ENCODE results near the gene SLC52A1.
"Not testable (repeated sequence)": the region's sequence is repeated elsewhere in the genome, so short reads cannot be mapped to it uniquely, and the experiment has no call there.

Gene SLC52A1

GRCh38 chr17:5031365-5032082 lies 3.7 kb downstream of the SLC52A1 start:
- peak; percentile 38 for DNase-seq (ENCODE audit: low read depth)

GRCh38 chr17:5030168-5030567 lies 5.1 kb downstream of the SLC52A1 start:
- DNase-seq (ENCODE audit: low read depth), result not testable (repeated sequence)

- no peak for DNase-seq (ENCODE audit: low read depth)
These were observed 7.3 kb downstream of the SLC52A1 start for GRCh38 chr17:5027916-5028315.

GRCh38 chr17:5027299-5027698 lies 7.9 kb downstream of the SLC52A1 start:
- DNase-seq (ENCODE audit: low read depth), result no peak

- DNase-seq (ENCODE audit: low read depth), result no peak
These were observed 10.6 kb downstream of the SLC52A1 start for GRCh38 chr17:5024604-5025003.

GRCh38 chr17:5023588-5024147 lies 11.6 kb downstream of the SLC52A1 start:
- DNase-seq (ENCODE audit: low read depth), result no peak

GRCh38 chr17:5022171-5022711 lies 13.0 kb downstream of the SLC52A1 start:
- DNase-seq (ENCODE audit: low read depth), result no peak

- DNase-seq (ENCODE audit: low read depth), result no peak
These were observed 14.7 kb downstream of the SLC52A1 start for GRCh38 chr17:5020502-5021023.

GRCh38 chr17:5019475-5019956 lies 15.7 kb downstream of the SLC52A1 start:
- DNase-seq (ENCODE audit: low read depth), result no peak

- DNase-seq (ENCODE audit: low read depth), result no peak
These were observed 20.9 kb downstream of the SLC52A1 start for GRCh38 chr17:5014357-5014756.

- peak; percentile 17 for DNase-seq (ENCODE audit: low read depth)
These were observed 23.3 kb downstream of the SLC52A1 start for GRCh38 chr17:5011928-5012327.

- no peak for DNase-seq (ENCODE audit: low read depth)
These were observed 31.9 kb downstream of the SLC52A1 start for GRCh38 chr17:5003214-5003867.

- no peak for DNase-seq (ENCODE audit: low read depth)
These were observed 33.0 kb downstream of the SLC52A1 start for GRCh38 chr17:5002121-5002788.

GRCh38 chr17:5000237-5000639 lies 35.0 kb downstream of the SLC52A1 start:
- DNase-seq (ENCODE audit: low read depth), result no peak

- DNase-seq (ENCODE audit: low read depth), result no peak
These were observed 35.7 kb downstream of the SLC52A1 start for GRCh38 chr17:4999430-5000093.

- no peak for DNase-seq (ENCODE audit: low read depth)
These were observed 36.3 kb downstream of the SLC52A1 start for GRCh38 chr17:4998732-4999429.

GRCh38 chr17:4998027-4998731 lies 37.0 kb downstream of the SLC52A1 start:
- DNase-seq (ENCODE audit: low read depth), result no peak

GRCh38 chr17:4997302-4998026 lies 37.8 kb downstream of the SLC52A1 start, which contains the start of the genes INCA1 and KIF1C:
Gene INCA1 (minus strand): TSS chr17:4997522. CDS start chr17:4994437, 3,085 bp downstream.
Gene KIF1C (plus strand): TSS chr17:4997950. CDS start chr17:5000247, 2,297 bp downstream.
- DNase-seq (ENCODE audit: low read depth), result no peak

- DNase-seq (ENCODE audit: low read depth), result no peak
These were observed 41.1 kb downstream of the SLC52A1 start for GRCh38 chr17:4994081-4994595.
